ENCODE measurements around the gene ZBTB7C.

The ZBTB7C gene

DNA sequence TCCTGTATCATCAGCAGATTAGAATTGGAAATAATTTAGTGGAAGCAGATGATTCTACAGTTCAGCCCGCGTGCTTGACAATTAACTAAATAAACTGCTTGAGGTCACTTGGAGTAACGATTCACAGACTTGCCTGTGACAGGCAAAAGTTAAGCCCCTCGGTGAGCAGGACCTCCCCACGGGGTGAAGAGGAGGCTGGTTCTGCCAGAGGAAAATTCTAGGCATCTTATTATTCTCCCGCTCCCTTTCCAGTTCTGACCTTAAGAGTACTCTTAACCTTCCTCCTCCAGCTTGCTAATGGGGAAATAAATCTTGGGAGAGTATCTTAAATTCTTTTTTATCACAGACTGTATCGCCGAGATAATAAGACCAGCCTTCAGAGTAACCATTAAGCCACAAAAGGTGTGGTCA is 309.0 kb downstream of the ZBTB7C start:
- Histone ChIP-seq H3K9me3 (ENCODE audit: control insufficient read depth, low read length) (no peaks in the 10 kb centered on the region), H3K36me3 (ENCODE audit: control insufficient read depth, insufficient read depth, low read length) (no peaks in the 10 kb centered on the region), H3K27me3 (ENCODE audit: control insufficient read depth, insufficient read depth, low read length) (no peaks in the 10 kb centered on the region), H2AFZ (no peak overlapping the region), H3K9ac (no peak overlapping the region), H3K4me2 (ENCODE audit: low read length) (no peak overlapping the region), H3K4me3 (ENCODE audit: low read depth, low read length) (no peak overlapping the region), H3K4me1 (no peaks in the 10 kb centered on the region), H3K79me2 (no peaks in the 10 kb centered on the region), H3K27ac (no peak overlapping the region)
- TF ChIP-seq, protein P1, sequence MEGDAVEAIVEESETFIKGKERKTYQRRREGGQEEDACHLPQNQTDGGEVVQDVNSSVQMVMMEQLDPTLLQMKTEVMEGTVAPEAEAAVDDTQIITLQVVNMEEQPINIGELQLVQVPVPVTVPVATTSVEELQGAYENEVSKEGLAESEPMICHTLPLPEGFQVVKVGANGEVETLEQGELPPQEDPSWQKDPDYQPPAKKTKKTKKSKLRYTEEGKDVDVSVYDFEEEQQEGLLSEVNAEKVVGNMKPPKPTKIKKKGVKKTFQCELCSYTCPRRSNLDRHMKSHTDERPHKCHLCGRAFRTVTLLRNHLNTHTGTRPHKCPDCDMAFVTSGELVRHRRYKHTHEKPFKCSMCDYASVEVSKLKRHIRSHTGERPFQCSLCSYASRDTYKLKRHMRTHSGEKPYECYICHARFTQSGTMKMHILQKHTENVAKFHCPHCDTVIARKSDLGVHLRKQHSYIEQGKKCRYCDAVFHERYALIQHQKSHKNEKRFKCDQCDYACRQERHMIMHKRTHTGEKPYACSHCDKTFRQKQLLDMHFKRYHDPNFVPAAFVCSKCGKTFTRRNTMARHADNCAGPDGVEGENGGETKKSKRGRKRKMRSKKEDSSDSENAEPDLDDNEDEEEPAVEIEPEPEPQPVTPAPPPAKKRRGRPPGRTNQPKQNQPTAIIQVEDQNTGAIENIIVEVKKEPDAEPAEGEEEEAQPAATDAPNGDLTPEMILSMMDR (IDR thresholded peaks at IDR 0.05) = no peak

DNA sequence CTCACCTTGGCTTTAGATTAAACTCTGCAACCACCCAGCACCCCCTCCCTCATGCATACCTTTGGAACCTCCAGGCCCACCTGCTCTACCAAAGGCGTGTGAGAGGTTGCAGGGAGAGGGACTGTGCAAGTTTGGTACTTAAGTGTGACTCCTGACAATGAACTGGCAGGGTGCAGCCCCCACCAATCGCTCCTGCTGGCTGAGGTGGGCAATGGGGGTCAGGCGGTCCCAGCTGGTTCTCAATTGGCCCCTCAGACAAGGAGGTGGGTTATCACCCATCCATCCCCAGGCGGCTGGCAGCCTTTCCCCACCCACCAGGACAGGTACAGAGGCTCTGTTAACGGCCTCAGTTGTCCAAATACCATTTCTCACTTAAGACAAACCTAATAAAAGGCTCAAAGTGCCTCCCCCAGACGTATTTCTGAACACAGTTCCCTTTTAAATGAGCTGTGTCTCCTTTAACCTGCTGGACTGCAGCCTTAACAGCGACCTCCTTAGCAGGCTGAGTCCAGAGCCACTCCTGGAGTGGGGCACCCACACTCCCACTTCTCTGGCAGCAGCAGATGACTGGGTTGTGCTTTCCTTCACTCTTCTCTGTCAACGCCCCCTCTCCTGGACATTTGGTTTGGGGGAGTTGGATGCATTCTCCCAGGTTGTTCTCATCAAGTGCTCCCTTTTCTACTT is 309.6 kb downstream of the ZBTB7C start:
- H3K9me3 ChIP-seq (ENCODE audit: control insufficient read depth, low read length) = no peaks in the 10 kb centered on the region

DNA sequence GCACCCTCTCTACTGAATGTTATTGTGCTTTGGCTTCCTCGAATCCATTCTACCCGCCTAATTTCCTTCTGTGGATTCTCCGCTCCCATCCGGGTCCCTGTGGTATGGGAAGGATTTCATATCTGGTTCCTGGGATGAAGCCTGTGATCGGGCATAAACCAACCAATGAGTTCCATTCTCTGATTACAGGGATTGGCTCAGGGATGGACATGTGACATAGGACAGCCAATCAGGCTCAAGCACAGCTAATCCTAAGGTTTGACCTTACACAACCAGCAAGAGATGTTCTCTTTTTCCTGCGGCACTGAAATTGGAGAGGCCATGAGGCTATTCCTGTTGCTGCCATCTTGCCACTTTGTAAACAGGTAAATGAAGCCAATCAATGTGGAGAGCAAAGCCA is 310.6 kb downstream of the ZBTB7C start:
- Histone ChIP-seq H2AFZ (no peak overlapping the region), H3K4me1 (no peaks in the 10 kb centered on the region), H3K9ac (no peak overlapping the region), H3K27ac (no peak overlapping the region), H3K36me3 (ENCODE audit: control insufficient read depth, insufficient read depth, low read length) (no peaks in the 10 kb centered on the region), H3K4me3 (ENCODE audit: low read depth, low read length) (no peak overlapping the region), H3K9me3 (ENCODE audit: control insufficient read depth, low read length) (no peaks in the 10 kb centered on the region), H3K4me2 (ENCODE audit: low read length) (no peak overlapping the region), H3K27me3 (ENCODE audit: control insufficient read depth, insufficient read depth, low read length) (no peaks in the 10 kb centered on the region), H3K79me2 (no peaks in the 10 kb centered on the region)
- TF ChIP-seq, protein P1 (IDR thresholded peaks at IDR 0.05) = no peak

More for the DNA sequence above, 309.6 kb downstream of the ZBTB7C start:
- Histone ChIP-seq H3K9ac (no peak overlapping the region), H3K4me2 (ENCODE audit: low read length) (no peak overlapping the region), H3K4me3 (ENCODE audit: low read depth, low read length) (no peak overlapping the region), H3K79me2 (no peaks in the 10 kb centered on the region), H3K27me3 (ENCODE audit: control insufficient read depth, insufficient read depth, low read length) (no peaks in the 10 kb centered on the region), H2AFZ (no peak overlapping the region), H3K4me1 (no peaks in the 10 kb centered on the region), H3K27ac (no peak overlapping the region), H3K36me3 (ENCODE audit: control insufficient read depth, insufficient read depth, low read length) (no peaks in the 10 kb centered on the region)
- TF ChIP-seq, protein P1 (IDR thresholded peaks at IDR 0.05) = no peak

DNA sequence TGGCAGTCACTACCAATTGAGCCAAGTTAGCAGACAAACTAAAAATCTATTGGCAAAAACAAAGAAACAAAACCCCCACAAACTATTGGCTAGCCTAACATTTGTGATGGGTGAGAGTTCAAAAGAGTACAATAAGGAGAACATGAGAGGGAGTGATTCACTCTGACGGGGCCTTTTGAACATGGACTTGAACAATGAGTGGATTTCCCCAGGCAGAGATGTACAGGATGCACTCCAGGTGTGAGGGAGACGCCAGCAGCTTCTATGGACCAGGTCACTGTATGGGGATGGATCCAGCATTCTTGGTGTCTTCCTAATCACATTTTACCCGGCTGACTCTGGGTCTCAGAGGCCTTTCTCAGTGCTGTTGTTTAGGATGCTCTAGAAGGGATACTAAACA is 311.2 kb downstream of the ZBTB7C start:
- Histone ChIP-seq H3K4me1 (no peaks in the 10 kb centered on the region), H3K4me3 (ENCODE audit: low read depth, low read length) (no peak overlapping the region), H3K4me2 (ENCODE audit: low read length) (no peak overlapping the region), H3K36me3 (ENCODE audit: control insufficient read depth, insufficient read depth, low read length) (no peaks in the 10 kb centered on the region), H2AFZ (no peak overlapping the region), H3K9ac (no peak overlapping the region), H3K79me2 (no peaks in the 10 kb centered on the region), H3K27ac (no peak overlapping the region), H3K27me3 (ENCODE audit: control insufficient read depth, insufficient read depth, low read length) (no peaks in the 10 kb centered on the region), H3K9me3 (ENCODE audit: control insufficient read depth, low read length) (no peaks in the 10 kb centered on the region)
- TF ChIP-seq, protein P1 (IDR thresholded peaks at IDR 0.05) = no peak

DNA sequence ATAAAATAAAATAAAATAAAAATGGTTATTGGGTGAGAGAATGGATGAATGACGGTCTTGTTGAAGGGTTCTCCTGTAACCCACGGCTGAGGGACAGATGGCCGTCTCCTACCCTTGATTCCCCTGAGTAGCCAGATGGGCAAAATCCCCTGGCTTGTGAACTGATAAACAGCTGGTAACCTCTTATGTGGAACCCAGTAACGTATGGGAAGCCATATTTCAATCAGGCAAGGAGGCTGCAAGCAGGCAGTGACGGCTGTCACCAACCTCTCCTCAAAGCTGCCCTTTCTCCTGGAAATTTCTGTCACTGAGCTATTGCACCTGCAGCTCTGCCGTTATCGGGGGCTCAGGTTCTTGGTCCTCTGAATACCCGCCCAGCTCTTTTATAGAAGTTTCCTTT is 313.5 kb downstream of the ZBTB7C start:
- Histone ChIP-seq H3K4me3 (ENCODE audit: low read depth, low read length) (no peak overlapping the region), H3K9ac (no peak overlapping the region)

More for the DNA sequence above, 313.5 kb downstream of the ZBTB7C start:
- Histone ChIP-seq H3K27ac (no peak overlapping the region), H3K9me3 (ENCODE audit: control insufficient read depth, low read length) (no peaks in the 10 kb centered on the region), H2AFZ (no peak overlapping the region), H3K4me1 (no peaks in the 10 kb centered on the region), H3K36me3 (ENCODE audit: control insufficient read depth, insufficient read depth, low read length) (no peaks in the 10 kb centered on the region), H3K79me2 (no peaks in the 10 kb centered on the region), H3K27me3 (ENCODE audit: control insufficient read depth, insufficient read depth, low read length) (no peaks in the 10 kb centered on the region), H3K4me2 (ENCODE audit: low read length) (no peak overlapping the region)
- TF ChIP-seq, protein P1 (IDR thresholded peaks at IDR 0.05) = no peak
